Measurements from ENCODE around the gene OPCML.

DNA sequence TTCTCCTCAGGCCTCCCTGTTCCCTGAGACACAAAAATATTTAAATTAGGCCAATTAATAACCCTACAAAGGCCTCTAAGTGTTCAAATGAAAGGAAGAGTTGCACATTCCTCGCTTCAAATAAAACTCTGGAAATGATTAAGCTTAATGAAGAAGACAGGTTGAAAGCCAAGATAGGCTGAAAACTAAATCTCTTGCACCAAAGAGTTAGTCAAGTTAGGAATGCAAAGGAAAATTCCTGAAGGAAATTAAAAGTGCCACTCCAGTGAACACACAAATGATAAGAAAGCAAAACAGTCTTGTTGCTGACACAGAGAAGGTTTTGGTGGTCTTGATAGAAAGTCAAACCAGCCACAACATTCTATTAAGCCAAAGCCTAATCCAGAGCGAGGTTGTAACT is 574.4 kb downstream of the OPCML start:
- TF ChIP-seq CTCF (IDR thresholded peaks at IDR 0.05) (no peak), POLR2A (IDR thresholded peaks at IDR 0.05) (no peak), EP300 (IDR thresholded peaks at IDR 0.05; ENCODE audit: low read depth) (no peak)

Data from transverse colon (tissue), 3 donors.